HEK293 (cell line): ENCODE results near the gene CAPRIN2.

Experiments
- ELK4 ChIP-seq: IDR thresholded peaks from 2 replicates; pipeline ENCODE4 v1.6.1; 2011; ENCODE audit warnings: mild to moderate bottlenecking, low read depth, low read length, borderline replicate concordance
- FEZF1 ChIP-seq: fragments of 450-650 bp; formaldehyde crosslinking; IDR thresholded peaks from 2 replicates; pipeline ENCODE4 v1.5.1; 2016; ENCODE audit warnings: missing biosample characterization, missing genetic modification characterization
- GLI2 ChIP-seq: fragments of 450-650 bp; formaldehyde crosslinking; IDR thresholded peaks from 2 replicates; pipeline ENCODE4; 2017; ENCODE audit warnings: missing biosample characterization, missing genetic modification characterization, low read depth, borderline replicate concordance
- HOXD13 ChIP-seq: sonication (generic); formaldehyde crosslinking; IDR thresholded peaks from 2 replicates; pipeline ENCODE4 v1.8.0; 2022; ENCODE audit warnings: missing genetic modification reagents, borderline replicate concordance
- IKZF3 ChIP-seq: fragments of 450-650 bp; IDR thresholded peaks from 2 replicates; pipeline ENCODE4 v1.5.0; 2018; ENCODE audit warnings: missing biosample characterization, mild to moderate bottlenecking, missing genetic modification characterization, moderate library complexity
- KLF17 ChIP-seq: fragments of 450-650 bp; formaldehyde crosslinking; IDR thresholded peaks from 2 replicates; pipeline ENCODE4 v1.5.1; 2016; ENCODE audit warnings: missing biosample characterization, missing genetic modification characterization
- SALL2 ChIP-seq: fragments of 450-650 bp; formaldehyde crosslinking; IDR thresholded peaks from 2 replicates; pipeline ENCODE4 v1.5.0; 2017; ENCODE audit warnings: missing biosample characterization, mild to moderate bottlenecking, missing genetic modification characterization, borderline replicate concordance
- SCRT1 ChIP-seq: fragments of 450-650 bp; formaldehyde crosslinking; IDR thresholded peaks from 2 replicates; pipeline ENCODE4 v1.5.1; 2016; ENCODE audit warnings: missing biosample characterization, missing genetic modification characterization, borderline replicate concordance
- SP7 ChIP-seq: fragments of 450-650 bp; formaldehyde crosslinking; IDR thresholded peaks from 2 replicates; pipeline ENCODE4 v1.5.1; 2016; ENCODE audit warnings: missing biosample characterization, missing genetic modification characterization
- ZBTB17 ChIP-seq: fragments of 450-650 bp; formaldehyde crosslinking; IDR thresholded peaks from 2 replicates; pipeline ENCODE4 v1.5.1; 2016; ENCODE audit warnings: missing biosample characterization, missing genetic modification characterization
- ZBTB8A ChIP-seq: fragments of 450-650 bp; formaldehyde crosslinking; IDR thresholded peaks from 2 replicates; pipeline ENCODE4 v1.5.1; 2016; ENCODE audit warnings: missing biosample characterization, missing genetic modification characterization
- ZIC2 ChIP-seq: fragments of 450-650 bp; formaldehyde crosslinking; IDR thresholded peaks from 2 replicates; pipeline ENCODE4 v1.5.1; 2016; ENCODE audit warnings: missing biosample characterization, missing genetic modification characterization
- ZNF140 ChIP-seq: fragments of 450-650 bp; formaldehyde crosslinking; IDR thresholded peaks from 2 replicates; pipeline ENCODE4 v1.5.1; 2016; ENCODE audit warnings: missing biosample characterization, missing genetic modification characterization
- ZNF18 ChIP-seq: fragments of 450-650 bp; formaldehyde crosslinking; IDR thresholded peaks from 2 replicates; pipeline ENCODE4 v1.5.1; 2016; ENCODE audit warnings: missing biosample characterization, missing genetic modification characterization
- ZNF2 ChIP-seq: fragments of 450-650 bp; formaldehyde crosslinking; IDR thresholded peaks from 2 replicates; pipeline ENCODE4 v1.5.1; 2016; ENCODE audit warnings: missing biosample characterization, missing genetic modification characterization
- ZNF23 ChIP-seq: fragments of 450-650 bp; formaldehyde crosslinking; IDR thresholded peaks from 2 replicates; pipeline ENCODE4 v1.5.1; 2016; ENCODE audit warnings: missing biosample characterization, missing genetic modification characterization, borderline replicate concordance
- ZNF26 ChIP-seq: fragments of 450-650 bp; formaldehyde crosslinking; IDR thresholded peaks from 2 replicates; pipeline ENCODE4 v1.5.1; 2016; ENCODE audit warnings: missing biosample characterization, missing genetic modification characterization
- ZNF350 ChIP-seq: fragments of 450-650 bp; formaldehyde crosslinking; IDR thresholded peaks from 2 replicates; pipeline ENCODE4 v1.5.0; 2017; ENCODE audit warnings: missing biosample characterization, mild to moderate bottlenecking, missing genetic modification characterization
- ZNF433 ChIP-seq: fragments of 450-650 bp; formaldehyde crosslinking; IDR thresholded peaks from 2 replicates; pipeline ENCODE4 v1.5.1; 2016; ENCODE audit warnings: missing biosample characterization, missing genetic modification characterization, low read depth
- ZNF555 ChIP-seq: fragments of 450-650 bp; formaldehyde crosslinking; conservative IDR thresholded peaks from 2 replicates; pipeline ENCODE4 v1.5.1; 2017; ENCODE audit warnings: missing biosample characterization, mild to moderate bottlenecking, missing genetic modification characterization, inconsistent platforms
- ZNF600 ChIP-seq: fragments of 450-650 bp; formaldehyde crosslinking; IDR thresholded peaks from 2 replicates; pipeline ENCODE4 v1.5.1; 2016; ENCODE audit warnings: missing biosample characterization, missing genetic modification characterization
- ZNF623 ChIP-seq: fragments of 450-650 bp; formaldehyde crosslinking; IDR thresholded peaks from 2 replicates; pipeline ENCODE4 v1.5.1; 2016; ENCODE audit warnings: missing biosample characterization, missing genetic modification characterization
- ZNF658 ChIP-seq: fragments of 450-650 bp; formaldehyde crosslinking; IDR thresholded peaks from 2 replicates; pipeline ENCODE4; 2016; ENCODE audit warnings: missing biosample characterization, missing genetic modification characterization
- ZNF707 ChIP-seq: fragments of 450-650 bp; formaldehyde crosslinking; IDR thresholded peaks from 2 replicates; pipeline ENCODE4 v1.5.1; 2016; ENCODE audit warnings: missing biosample characterization, missing genetic modification characterization
- ZNF791 ChIP-seq: fragments of 450-650 bp; formaldehyde crosslinking; IDR thresholded peaks from 2 replicates; pipeline ENCODE4 v1.5.1; 2016; ENCODE audit warnings: missing biosample characterization, missing genetic modification characterization
- ZXDB ChIP-seq: fragments of 450-650 bp; formaldehyde crosslinking; IDR thresholded peaks from 2 replicates; pipeline ENCODE4 v1.5.1; 2016; ENCODE audit warnings: missing biosample characterization, missing genetic modification characterization

Gene CAPRIN2

DNA sequence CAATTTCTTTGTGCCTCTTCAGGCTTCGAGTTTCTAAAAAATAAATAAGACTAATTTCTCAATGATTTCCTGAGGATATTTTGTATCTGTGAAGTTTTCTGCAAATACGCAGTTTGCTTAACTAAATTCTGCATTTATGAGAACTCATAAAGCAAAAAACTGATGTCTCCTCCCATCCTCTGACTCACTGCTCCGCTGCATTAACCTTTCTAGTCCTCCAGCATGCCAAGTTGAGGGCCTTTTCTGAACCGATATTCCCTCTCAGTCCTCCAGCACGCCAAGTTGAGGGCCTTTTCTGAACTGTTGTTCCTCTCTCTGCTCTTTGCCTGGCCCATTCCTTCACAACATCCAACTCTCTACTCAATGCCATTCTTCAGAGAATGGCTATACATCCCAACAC is 62.3 kb downstream of the CAPRIN2 start (continued):
- TF ChIP-seq ZNF658 (tag by site-specific recombination) (no peak), SP7 (tag by site-specific recombination) (no peak), ZNF791 (tag by site-specific recombination) (no peak), ELK4 (no peak), ZNF350 (tag by site-specific recombination) (no peak), SALL2 (tag by site-specific recombination) (no peak), ZNF623 (tag by site-specific recombination) (no peak), IKZF3 (tag by site-specific recombination) (no peak), KLF17 (tag by site-specific recombination) (no peak), ZBTB17 (tag by site-specific recombination) (peak; percentile 50; the same call in 1 of the 2 replicates), ZNF707 (tag by site-specific recombination) (no peak), ZNF600 (tag by site-specific recombination) (peak; percentile 96), ZNF23 (no peak), ZXDB (tag by site-specific recombination) (no peak), ZNF555 (no peak), ZNF26 (tag by site-specific recombination) (no peak), HOXD13 (CRISPR knock-in tag) (no peak), SCRT1 (tag by site-specific recombination) (no peak), FEZF1 (tag by site-specific recombination) (peak; percentile 97), ZBTB8A (no peak), ZNF140 (tag by site-specific recombination) (no peak), ZNF433 (tag by site-specific recombination) (no peak), ZNF2 (tag by site-specific recombination) (no peak), ZNF18 (tag by site-specific recombination) (no peak), ZIC2 (no peak), GLI2 (tag by site-specific recombination) (no peak)
- TF ChIP-seq, all 188 proteins: peak for 5
